DMS153 (cell line): ENCODE data around the gene ITK.
"Not testable (repeated sequence)": the region's sequence is repeated elsewhere in the genome, so short reads cannot be mapped to it uniquely, and the experiment has no call there.

ENCODE experiments used
- DNase-seq: peaks from one replicate; lab custom pipeline; 2025; lab: John Stamatoyannopoulos, UW

ITK gene

DNA sequence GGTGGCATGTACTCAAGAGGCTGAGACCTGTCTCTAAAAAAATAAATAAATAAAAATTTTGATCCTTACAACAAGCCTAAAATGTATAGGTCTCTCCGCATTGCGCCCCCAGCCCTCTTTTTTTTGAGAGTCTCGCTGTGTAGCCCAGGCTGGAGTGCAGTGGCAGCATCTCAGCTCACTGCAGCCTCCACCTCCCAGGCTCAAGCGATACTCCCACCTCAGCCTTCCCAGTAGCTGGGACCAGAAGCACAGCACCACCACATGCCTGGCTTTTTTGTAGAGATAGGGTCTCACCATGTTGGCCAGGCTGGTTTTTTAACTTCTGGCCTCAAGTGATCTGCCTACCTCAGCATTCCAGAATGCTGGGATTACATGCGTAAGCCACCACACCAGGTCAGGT, 12.4 kb upstream of the ITK start:
- DNase-seq: no peak

DNA sequence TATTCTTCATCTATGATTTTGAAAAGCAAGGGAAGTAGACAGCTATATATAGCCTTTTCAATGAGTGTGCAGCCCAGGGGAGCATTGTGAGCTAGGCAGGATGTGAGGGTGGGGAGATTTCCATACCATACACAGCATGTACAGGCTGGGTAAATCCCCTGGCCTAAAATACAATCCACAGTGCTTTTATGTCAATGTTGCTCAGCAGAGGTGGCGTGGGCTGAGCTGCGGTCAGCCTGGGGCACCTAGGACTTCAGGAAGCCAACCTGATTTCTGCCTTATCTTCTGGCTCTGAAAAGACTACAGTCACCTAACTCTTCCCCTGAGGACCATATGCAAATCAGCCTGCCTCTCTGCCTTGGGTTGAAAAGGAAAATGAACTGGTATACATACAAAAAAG, 8.2 kb upstream of the ITK start:
- no peak for DNase-seq

DNA sequence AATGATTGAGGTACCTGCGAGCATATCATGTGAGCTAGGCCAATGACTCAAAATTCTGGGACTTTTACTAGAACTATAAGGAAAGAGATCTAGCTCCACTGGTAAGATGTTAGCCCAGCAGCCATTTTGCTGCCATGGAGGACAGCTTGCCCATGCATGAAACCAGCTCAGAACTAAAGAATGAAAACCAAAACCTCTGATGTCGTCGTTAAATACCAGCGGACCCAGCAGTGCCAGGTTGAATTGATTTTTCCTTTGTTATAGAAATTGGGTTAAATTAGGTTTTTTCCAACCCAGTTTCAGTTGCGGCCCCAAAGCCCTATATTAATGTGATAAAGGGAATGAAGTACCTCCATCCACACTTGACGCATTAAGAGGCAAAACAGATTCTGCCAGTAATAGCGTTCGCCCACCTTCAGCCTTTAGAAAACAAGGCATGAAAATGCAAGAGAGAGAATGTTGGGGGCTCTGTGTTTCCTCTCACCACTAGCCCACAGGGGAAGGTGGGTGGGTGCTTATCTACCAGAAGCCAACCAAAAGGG, 5.5 kb upstream of the ITK start:
- no peak for DNase-seq

DNA sequence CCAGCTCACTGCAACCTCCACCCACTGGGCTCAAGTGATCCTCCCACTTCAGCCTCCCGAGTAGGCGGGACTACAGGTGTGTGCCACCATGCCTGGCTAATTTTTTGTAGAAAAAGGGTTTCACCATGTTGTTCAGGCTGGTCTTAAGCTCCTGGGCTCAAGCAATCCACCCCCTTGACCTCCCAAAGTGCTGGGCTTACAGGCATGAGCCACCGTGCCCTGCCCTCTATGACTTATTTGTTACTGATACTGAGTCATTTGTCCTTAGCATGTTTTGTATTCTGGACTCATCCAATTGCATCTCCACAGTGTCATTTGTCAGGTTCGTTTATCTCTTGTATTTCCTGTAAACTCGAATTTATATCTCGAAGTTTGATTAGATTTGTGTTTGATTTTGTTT, 2.7 kb upstream of the ITK start:
- DNase-seq: no peak

DNA sequence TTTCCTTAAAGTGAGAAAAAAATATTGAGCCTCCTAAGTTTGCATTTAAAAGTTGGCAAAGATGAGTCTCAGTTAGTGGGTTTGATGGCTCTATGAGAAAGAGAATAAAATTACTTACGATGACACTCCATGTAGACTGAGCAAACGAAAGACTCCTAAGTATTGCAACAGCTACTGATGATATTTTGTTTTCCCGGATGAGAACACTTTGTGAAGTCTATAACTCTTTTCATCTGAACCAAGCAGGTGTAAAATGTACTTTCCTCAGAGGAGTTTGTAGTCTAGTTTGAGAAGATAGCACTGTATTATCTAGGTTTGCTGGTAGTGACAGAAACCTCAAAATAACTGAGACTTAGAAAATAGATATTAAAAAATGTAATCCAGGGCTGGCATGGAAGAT, 1.7 kb upstream of the ITK start:
- DNase-seq: no peak

DNA sequence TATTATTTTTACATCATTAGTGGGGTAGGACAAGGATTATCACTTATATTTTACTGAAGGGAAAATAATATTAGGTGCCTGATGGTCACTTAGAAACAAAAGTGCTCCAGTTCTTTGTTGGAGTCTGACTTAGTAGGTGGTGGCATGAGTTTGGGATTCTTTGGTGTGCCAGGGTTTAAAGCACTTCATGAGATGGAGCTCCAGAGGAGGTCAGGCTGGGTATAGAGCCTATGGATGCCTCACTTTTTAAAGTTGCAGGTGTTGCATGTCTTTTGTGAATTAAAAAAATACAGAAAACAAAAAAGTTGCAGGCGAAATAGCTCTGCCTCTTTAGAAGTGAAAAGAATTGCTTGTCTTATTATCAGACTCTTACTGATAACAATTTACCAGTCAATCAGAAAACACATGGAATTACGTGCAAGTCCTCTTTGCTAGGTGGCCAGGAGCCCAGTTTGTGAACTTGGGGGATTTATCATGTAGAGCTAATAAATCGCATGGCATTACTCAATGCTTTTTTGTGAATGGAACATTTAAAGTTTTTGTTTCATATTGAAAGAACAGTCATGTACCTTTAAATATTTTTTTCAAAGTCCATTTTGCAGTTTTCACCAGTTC, 1.6 kb downstream of the ITK start:
- DNase-seq: no peak

DNA sequence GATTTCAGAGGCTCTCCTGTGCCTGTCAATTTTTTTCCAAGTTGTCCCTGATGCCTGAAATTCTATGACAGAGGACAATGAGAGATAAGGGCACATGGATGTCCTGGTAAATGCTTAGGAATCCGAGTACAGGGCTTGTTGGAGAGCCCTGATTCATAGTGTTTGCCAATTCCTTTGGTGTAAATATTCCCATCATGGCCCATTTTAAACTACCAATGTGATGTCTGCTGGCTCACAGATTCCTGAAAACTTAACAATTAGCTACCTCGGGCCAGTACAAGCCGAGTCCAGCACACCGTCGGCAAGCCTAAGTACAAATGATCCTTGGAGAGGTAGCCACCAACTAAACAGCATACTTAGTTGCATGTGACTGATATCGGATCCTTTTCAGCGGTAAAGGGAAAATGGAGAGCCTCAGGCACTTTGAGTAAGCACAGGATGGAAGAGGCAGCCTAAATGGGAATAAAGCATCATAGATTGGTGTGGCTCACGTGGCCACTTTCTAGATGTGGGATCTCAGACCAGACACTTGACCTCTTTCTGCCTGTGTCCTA, 3.6 kb downstream of the ITK start:
- DNase-seq: no peak

DNA sequence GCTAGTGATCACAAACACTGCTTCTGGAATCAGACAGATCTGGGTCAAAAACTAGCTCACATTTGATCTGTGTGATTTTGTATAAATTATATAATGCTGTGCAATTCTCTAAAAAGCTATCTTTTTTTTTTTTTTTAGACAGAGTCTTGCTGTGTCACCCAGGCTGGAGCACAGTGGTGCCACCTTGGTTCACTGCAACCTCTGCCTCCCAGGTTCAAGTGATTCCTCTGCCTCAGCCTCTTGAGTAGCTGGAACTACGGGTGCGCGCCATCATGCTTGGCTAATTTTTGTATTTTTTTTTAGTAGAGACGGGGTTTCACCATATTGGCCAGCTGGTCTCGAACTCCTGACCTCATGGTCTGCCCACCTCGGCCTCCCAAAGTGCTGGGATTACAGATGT, 4.5 kb downstream of the ITK start:
- DNase-seq: not testable (repeated sequence)

DNA sequence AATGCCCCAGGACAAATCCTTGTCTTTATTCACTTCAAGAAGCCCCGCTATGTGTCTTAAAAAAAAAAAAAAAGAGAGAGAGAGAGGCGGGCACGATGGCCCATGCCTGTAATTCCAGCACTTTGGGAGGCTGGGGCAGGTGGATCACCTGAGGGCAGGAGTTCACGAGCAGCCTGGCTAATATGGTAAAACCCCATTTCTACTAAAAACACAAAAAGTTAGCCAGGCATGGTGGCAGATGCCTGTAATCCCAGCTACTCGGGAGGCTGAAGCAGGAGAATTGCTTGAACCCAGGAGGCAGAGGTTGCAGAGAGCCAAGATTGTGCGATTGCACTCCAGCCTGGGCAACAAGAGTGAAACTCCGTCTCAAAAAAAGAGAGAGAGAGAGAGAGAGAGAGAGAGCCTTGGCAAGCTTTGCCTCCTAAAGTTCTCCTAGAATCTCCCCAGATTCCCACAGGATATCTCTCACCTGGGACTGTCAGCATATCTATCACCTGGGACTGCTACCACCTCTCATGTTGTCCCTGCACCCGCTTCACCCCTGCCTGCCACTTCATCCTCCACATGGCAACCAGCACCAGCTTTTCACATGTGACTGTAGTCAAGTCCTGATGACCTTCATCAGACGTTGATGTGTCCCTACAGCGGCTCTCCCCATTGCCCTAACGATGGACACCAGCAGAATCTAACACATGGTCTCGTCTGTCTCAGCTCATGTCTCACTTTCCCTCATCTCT, 5.8 kb downstream of the ITK start:
- DNase-seq: no peak

DNA sequence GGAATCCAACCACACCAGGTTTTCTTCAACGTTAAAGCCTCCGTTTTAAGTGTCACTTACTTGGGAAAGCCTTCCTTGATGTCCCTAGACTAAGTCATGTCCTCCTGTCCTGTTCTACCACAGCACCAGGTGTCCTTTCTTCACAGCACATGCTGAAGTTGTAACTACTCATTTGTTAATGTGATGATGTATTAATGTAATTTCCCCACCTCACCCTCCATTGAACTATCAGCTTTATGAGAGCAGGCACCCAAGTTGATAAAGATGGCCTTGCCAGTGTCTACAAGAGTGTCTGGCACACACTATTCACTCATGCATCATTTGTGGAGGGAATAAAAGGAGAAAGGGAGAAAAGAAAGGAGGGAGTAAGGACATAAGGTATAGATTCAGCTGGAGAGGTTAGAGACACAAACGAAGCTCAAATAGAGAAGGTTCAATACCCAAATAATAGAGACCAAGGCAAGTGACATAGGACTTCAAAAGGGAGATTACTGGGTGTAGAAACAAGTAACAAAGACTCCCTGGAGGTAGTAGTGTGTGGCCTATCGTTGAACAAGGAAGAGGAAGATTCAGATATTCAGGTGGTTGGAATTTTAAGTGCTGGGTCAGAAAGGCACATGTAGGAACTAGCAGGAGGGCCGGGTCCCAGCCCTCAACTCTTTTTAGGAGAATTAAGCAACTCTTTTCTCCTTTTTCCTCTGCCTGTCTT, 6.6 kb downstream of the ITK start:
- DNase-seq: no peak

DNA sequence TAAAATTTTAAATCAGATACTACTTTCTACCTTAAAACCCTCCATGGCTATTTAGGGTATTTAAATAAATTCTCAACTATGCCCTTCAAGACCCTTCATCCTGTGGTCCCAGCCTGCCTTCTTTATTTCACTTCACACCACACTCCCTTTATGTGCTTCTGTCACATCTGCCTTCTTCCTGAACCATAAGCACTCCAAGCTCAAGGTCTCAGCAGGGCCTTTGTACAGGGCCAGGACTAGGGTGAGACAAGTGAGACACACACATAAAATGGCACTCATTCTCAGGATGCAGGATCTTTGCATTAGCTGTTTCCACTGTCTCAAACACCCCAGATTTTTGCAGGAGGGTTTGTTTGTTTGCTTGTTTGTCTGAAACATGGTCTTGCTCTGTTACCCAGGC, 7.6 kb downstream of the ITK start:
- no peak for DNase-seq

DNA sequence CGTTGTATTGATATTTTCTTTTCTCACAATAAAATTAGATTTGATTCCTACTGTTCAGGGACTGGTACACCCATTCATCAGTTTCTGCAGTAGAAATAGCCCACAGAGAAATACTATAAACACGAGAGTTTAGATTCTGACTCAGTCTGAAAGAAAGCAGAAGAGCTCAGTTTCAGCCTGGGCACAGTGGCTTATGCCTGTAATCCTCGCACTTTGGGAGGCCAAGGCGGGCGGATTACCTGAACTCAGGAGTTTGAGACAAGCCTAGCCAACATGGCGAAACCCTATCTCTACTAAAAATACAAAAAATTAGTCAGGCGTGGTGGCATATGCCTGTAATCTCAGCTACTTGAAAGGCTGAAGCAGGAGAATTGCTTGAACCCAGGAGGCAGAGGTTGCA, 8.6 kb downstream of the ITK start:
- no peak for DNase-seq

DNA sequence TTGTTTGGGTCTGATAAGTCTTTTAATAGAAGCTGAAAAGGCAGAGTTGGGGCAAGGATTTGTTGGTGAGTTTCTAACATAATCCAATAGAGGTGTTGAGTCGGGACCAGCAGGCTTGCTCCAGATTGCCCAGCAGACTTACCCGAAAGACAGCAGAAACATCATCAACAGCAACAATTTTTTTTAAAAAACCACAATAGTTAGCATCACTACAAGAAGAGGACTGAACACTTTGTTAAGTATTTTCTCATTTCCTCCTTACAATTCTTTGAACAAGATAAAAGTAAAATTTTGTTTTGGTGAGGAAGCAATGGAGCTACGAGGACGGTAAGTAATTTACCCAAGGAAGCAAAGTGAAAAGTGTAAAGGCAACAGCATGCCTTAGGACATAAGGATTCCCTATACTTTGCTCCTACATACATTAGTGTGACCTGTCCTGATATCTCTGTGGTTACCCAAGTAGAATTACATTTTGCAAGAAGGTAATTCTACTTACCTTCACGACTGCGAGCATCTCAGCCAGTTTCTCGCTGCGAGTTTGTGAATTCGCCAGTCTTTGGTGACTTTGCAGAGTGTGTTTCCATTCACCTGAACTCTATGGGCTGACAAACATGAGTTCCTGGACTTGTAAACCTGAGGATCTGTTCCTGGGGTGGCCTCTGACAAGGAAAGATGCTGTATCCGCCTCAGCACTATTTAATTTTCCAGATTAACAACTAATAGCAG, 13.2 kb downstream of the ITK start:
- no peak for DNase-seq

DNA sequence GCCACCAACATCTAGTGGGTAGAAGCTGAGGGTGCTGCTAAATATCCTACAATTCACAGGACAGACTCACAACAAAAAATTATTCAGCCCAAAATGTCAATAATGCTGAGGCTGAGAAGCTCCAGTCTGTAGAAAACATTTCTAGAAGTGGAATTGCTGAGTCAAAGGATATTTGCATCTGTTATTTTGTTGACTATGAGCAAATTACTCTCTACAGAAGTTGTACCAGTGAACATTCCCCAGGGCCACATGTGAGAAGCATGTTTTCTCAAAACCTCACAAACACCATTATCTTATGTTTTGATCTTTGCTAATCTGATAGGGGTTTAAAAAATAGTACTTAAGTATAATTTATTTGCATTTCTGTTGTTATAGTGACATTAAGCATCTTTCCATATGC, 15.4 kb downstream of the ITK start:
- DNase-seq: no peak

DNA sequence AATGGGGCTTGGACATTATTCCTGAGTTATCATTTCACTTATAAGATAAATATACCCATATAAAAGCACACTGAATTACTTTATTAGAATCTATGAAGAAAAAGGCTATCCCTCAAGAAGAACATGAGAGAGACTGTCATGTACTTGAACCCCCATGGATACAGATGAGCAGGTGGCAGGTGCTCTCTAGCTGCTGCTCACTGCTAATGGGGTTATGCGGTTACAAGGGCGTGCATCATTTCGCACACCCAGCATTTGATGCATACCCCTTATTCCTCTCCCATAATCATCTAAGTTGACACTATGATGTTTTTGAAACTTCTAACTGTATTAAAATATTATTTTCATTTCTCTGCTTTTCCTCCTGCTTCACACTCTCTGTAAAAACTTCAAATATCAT, 16.4 kb downstream of the ITK start:
- no peak for DNase-seq

DNA sequence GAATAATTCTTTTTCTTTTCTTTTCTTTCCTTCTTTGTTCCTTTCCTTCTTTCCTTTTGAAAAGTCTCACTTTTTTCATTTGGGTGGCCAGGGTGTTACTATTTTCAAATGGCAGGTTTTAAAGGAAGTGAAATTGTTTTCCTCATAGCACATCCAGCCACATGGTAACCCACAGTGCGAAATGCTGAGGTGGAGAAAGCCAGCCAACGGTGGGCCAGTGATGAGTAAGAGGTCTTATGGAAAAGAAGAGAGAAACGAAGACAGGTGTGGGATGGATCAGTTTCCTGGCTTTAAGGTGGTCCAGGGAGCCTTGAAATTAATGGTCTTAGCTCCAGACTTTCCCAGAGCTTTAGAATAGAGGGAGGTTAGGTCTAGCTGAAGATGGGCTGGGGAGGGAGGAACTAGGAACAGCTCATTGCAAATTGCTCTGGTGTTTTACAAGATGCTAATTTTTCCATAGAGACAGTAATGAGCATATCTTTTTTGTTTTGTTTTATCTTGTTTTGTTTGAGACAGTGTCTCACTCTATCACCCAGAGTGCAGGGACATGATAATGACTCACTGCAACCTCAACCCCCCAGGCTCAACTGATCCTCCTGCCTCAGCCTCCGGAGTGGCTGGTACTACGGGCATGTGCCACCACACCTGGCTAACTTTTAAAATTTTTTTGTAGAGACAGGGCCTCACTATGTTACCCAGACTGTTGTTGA, 17.8 kb downstream of the ITK start:
- no peak for DNase-seq

DNA sequence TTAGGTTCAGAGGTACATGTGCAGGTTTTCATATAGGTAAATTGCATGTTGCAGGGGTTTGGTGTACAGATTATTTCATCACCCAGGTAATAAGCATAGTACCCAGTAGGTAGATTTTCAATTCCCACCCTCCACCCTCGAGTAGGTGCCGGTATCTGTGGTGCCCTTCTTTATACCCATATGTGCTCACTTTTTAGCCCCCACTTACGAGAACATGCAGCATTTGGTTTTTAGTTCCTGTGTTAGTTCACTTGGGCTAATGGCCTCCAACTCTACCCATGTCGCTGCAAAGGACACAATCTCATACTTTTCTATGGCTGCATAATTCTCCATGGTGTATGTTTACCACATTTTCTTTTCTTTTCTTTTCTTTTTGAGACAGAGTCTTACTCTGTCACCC, 21.2 kb downstream of the ITK start:
- no peak for DNase-seq

DNA sequence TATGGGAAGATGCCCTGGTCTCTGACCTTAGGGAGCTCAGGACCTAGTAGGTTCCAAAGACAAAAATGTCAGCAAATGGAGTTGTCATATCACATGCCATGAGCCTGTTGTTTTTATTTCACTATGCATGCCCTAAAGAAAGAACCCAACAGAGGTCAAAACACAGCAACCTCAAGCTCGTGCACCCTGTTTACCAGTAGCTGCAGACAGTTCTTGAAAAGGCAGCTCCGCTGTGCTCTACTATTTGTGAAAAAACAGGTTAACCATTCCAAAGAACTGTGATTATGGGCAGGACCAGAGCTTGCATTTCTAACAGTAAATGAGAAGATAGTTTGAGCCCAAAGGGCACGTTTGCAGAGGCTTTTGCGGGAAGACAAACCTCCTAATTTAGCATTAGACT, 22.8 kb downstream of the ITK start:
- no peak for DNase-seq

DNA sequence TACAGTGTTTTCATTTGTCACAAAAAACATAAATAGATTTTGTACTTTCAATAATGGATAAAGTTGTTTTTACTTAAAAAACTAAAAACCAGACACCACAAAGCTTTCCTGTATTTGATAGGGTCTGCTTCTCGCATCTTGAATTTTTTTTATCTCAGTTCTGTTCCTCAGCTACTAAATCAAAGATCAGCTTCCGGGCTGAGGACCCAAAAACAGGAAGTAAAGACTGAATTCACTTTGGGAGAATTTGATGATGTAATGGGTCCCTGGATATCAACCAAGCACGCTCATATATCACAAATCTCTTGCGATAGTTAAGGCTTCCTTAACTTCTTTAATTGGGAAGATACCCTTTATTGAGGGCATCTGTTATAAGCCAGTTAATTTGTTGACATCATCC, 24.1 kb downstream of the ITK start:
- DNase-seq: no peak

DNA sequence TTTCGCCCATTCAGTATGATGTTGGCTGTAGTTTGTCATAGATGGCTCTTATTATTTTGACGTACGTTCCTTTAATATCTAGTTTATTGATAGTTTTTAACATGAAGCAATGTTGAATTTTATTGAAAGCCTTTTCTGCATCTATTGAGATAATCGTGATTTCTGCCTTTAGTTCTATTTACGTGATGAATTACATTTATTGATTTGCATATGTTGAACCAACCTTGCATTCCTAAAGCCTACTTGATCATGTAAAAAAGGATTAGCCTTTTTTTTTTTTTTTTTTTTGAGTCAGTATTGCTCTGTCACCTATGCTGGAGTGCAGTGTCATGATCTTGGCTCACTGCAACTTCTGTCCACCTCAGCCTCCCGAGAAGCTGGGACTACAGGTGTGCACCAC, 25.1 kb downstream of the ITK start:
- no peak for DNase-seq

DNA sequence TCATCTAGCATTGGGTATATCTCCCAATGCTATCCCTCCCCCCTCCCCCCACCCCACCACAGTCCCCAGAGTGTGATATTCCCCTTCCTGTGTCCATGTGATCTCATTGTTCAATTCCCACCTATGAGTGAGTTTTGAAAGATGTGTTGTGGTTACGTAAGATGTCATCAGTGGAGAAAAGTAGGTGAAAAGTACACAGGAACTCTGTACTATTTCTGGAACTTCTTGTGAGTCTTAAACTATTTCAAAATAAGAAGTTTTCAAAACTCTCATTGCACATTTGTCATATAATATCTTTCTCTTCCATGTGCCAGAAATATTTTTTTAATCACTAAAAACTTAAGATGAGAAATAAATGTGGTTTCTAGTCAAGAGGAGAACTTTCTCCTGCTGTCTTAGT, 30.0 kb downstream of the ITK start:
- not testable (repeated sequence) for DNase-seq

DNA sequence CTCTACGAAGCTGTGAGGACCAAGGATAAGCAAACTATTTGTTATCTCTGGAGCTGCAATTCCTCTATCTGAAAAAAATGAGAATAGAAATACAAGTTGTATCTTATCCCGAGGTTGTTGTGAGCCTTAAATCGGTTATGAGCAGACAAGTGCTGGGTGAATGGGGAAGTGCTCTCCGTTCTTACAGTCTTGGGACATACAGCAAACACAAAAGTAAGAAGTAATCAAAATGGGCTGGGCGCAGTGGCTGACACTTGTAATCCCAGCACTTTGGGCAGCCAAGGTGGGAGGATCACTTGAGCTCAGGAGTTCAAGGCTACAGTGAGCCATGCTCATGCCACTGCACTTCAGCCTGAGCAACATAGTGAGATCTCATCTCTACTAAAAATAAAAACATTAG, 31.7 kb downstream of the ITK start:
- no peak for DNase-seq
